IMR-90 (cell line): Measurements from ENCODE around the gene RAPGEF1. TPM values are rescaled to one million over a fixed set of nuclear protein-coding genes. Genes with fewer than 3 reads are reported as not detected.

Experiments
- ATAC-seq: fragments of 200-7000 bp; cut with Tn5 transposase; 2 replicates; pipeline ENCODE4 v1.9.1; 2020; ENCODE audit warnings: low read depth, mild to moderate bottlenecking, moderate library complexity
- BruUV-seq: library from RNA; stranded (reverse); fragments of 400-500 nt; replicated peaks from 2 replicates; lab custom pipeline; 2021; lab: Mats Ljungman, UMichigan
- CTCF ChIA-PET: fragments of 300-600 bp; formaldehyde crosslinking; extraction: SDS; loops from one replicate; lab custom pipeline; 2021; ENCODE audit warnings: antibody characterized with exemption; lab: Yijun Ruan, JAX
- POLR2A ChIA-PET: fragments of 300-600 bp; sonication (Branson Sonifier 250); formaldehyde crosslinking; loops from one replicate; lab custom pipeline; 2022; ENCODE audit warnings: antibody characterized with exemption; ENCODE audit not compliant: unreplicated experiment; lab: Charles Lee
- DNase-seq: peaks from one replicate; pipeline ENCODE4 v3.0.0; 2013
- H2AFZ ChIP-seq: replicated peaks from 2 replicates; pipeline ENCODE3; 2013; ENCODE audit warnings: low read length, mild to moderate bottlenecking; ENCODE audit not compliant: poor library complexity
- H2AK5ac ChIP-seq: 2 replicates; pipeline ENCODE4 v1.6.1; 2013; ENCODE audit warnings: low read depth, low read length, inconsistent platforms
- H2AK9ac ChIP-seq: replicated peaks from 2 replicates; pipeline ENCODE3; 2013; ENCODE audit warnings: mild to moderate bottlenecking, low read depth, low read length, moderate library complexity; ENCODE audit not compliant: poor library complexity
- H2BK120ac ChIP-seq: 2 replicates; pipeline ENCODE4 v1.6.1; 2013; ENCODE audit warnings: low read depth, low read length, inconsistent platforms
- H2BK15ac ChIP-seq: 3 replicates; pipeline ENCODE4 v1.6.1; 2013; ENCODE audit warnings: low read depth, low read length, inconsistent platforms
- H2BK20ac ChIP-seq: 2 replicates; pipeline ENCODE4 v1.6.1; 2013; ENCODE audit warnings: low read depth, mild to moderate bottlenecking, inconsistent platforms, low read length, moderate library complexity
- H2BK5ac ChIP-seq: 2 replicates; pipeline ENCODE4 v1.6.1; 2013; ENCODE audit warnings: mild to moderate bottlenecking, low read depth, low read length, inconsistent platforms; ENCODE audit not compliant: poor library complexity, severe bottlenecking
- H3K14ac ChIP-seq: replicated peaks from 2 replicates; pipeline ENCODE4 v1.6.1; 2013; ENCODE audit warnings: low read depth, low read length, inconsistent platforms
- H3K18ac ChIP-seq: 2 replicates; pipeline ENCODE4 v1.6.1; 2013; ENCODE audit warnings: low read depth, low read length, control low read depth
- H3K23ac ChIP-seq: 2 replicates; pipeline ENCODE4 v1.6.1; 2013; ENCODE audit warnings: low read depth, low read length, inconsistent platforms
- H3K27ac ChIP-seq: 2 replicates; pipeline ENCODE4 v1.5.1; 2013; ENCODE audit warnings: mild to moderate bottlenecking, control low read depth, low read length; ENCODE audit not compliant: insufficient read depth
- H3K27me3 ChIP-seq: 2 replicates; pipeline ENCODE4 v1.6.1; 2013; ENCODE audit warnings: low read length; ENCODE audit not compliant: control insufficient read depth, insufficient read depth
- H3K36me3 ChIP-seq: 2 replicates; pipeline ENCODE4 v1.6.1; 2013; ENCODE audit warnings: low read length, mixed read lengths; ENCODE audit not compliant: control insufficient read depth, insufficient read depth
- H3K4ac ChIP-seq: 2 replicates; pipeline ENCODE4 v1.6.1; 2013; ENCODE audit warnings: low read depth, low read length, inconsistent platforms
- H3K4me1 ChIP-seq: 2 replicates; pipeline ENCODE4 v1.6.1; 2013; ENCODE audit warnings: low read length, mixed read lengths; ENCODE audit not compliant: control insufficient read depth, insufficient read depth
- H3K4me2 ChIP-seq: 2 replicates; pipeline ENCODE4 v1.6.1; 2013; ENCODE audit warnings: low read depth, mild to moderate bottlenecking, control low read depth, low read length, moderate library complexity
- H3K4me3 ChIP-seq: 2 replicates; pipeline ENCODE4 v1.5.1; 2013; ENCODE audit warnings: low read depth, mild to moderate bottlenecking, control low read depth, low read length, moderate library complexity; ENCODE audit not compliant: insufficient read depth
- H3K56ac ChIP-seq: 2 replicates; pipeline ENCODE4 v1.6.1; 2013; ENCODE audit warnings: low read length, inconsistent platforms; ENCODE audit not compliant: insufficient read depth; ENCODE audit errors: extremely low read depth
- H3K79me1 ChIP-seq, 2 experiments: 2 replicates each; pipeline ENCODE4 v1.6.1; 2013; ENCODE audit warnings: low read length in 2 of 2, inconsistent platforms in 1 of 2, low read depth in 1 of 2
- H3K9ac ChIP-seq: 2 replicates; pipeline ENCODE4 v1.6.1; 2013; ENCODE audit warnings: low read depth, low read length, control low read depth
- H3K9me1 ChIP-seq: 2 replicates; pipeline ENCODE4 v1.6.1; 2013; ENCODE audit warnings: low read length, inconsistent platforms; ENCODE audit not compliant: insufficient read depth
- H3K9me3 ChIP-seq: 2 replicates; pipeline ENCODE4 v1.6.1; 2013; ENCODE audit warnings: low read length; ENCODE audit not compliant: control insufficient read depth, insufficient read depth
- H4K20me1 ChIP-seq: 2 replicates; pipeline ENCODE4 v1.6.1; 2013; ENCODE audit warnings: low read length, inconsistent platforms; ENCODE audit not compliant: insufficient read depth
- H4K5ac ChIP-seq: 2 replicates; pipeline ENCODE4 v1.6.1; 2013; ENCODE audit warnings: mild to moderate bottlenecking, low read depth, low read length, control low read depth
- H4K8ac ChIP-seq, 2 experiments: 2 replicates each; pipeline ENCODE4 v1.6.1; 2013; ENCODE audit warnings: low read depth in 2 of 2, low read length in 2 of 2, control low read depth in 1 of 2, inconsistent platforms in 1 of 2
- H4K91ac ChIP-seq: 2 replicates; pipeline ENCODE4 v1.6.1; 2013; ENCODE audit warnings: low read depth, low read length, inconsistent platforms; ENCODE audit not compliant: insufficient read depth
- MAFK ChIP-seq: IDR thresholded peaks from 2 replicates; pipeline ENCODE4 v1.6.1; 2012; ENCODE audit warnings: low read depth, low read length, improper control_type of control experiment
- MXI1 ChIP-seq: IDR thresholded peaks from 2 replicates; pipeline ENCODE4 v1.6.1; 2012; ENCODE audit warnings: low read depth, mild to moderate bottlenecking, low read length, moderate library complexity, borderline replicate concordance
- WGBS, 2 experiments: methylation state at CpG; one replicate each; pipeline versions ENCODE4 v1.1.5 to v1.1.7; 2013; ENCODE audit warnings: missing lambda C conversion rate in 2 of 2; ENCODE audit not compliant: insufficient read length in 1 of 2; ENCODE audit errors: extremely low coverage in 2 of 2; 5-methylcytosine and 5-hydroxymethylcytosine counted together
- dilution Hi-C: fragments of 300-500 bp; cut with HindIII; formaldehyde crosslinking; loops from one replicate; pipeline ENCODE4 v1.14.3; 2018; ENCODE audit warnings: low sequenced_read_pairs; ENCODE audit not compliant: unreplicated experiment
- in situ Hi-C: fragments of 300-500 bp; cut with MboI; formaldehyde crosslinking; loops from 3 replicates; pipeline ENCODE4 v1.14.3; 2019; ENCODE audit warnings: low sequenced_read_pairs, inconsistent platforms, mixed read lengths
- intact Hi-C: fragments of 100-400 bp; cut with micrococcal nuclease; formaldehyde crosslinking; loops from 2 replicates; pipeline ENCODE4 v1.10.0; 2022
- polyA plus RNA-seq, 3 experiments: library from polyadenylated mRNA; depleted of rRNA; stranded (reverse); fragments of >200 nt; gene quantifications; 2 replicates each; pipeline ENCODE4 v1.2.3, GENCODE V29; 2012; ENCODE audit warnings: low replicate concordance in 1 of 3
- total RNA-seq: library from RNA; depleted of rRNA; stranded (reverse); fragments of >200 nt; gene quantifications from 2 replicates; pipeline ENCODE4 v1.2.3, GENCODE V29; 2012
- TF ChIP-seq, protein P1 (sequence below): conservative IDR thresholded peaks from 2 replicates; pipeline ENCODE4 v1.5.1; 2012; ENCODE audit warnings: mild to moderate bottlenecking, low read depth, low read length, improper control_type of control experiment

RAPGEF1 gene
- total and polyA plus RNA-seq, 2 of the 4 experiments (the other 2 are of a cell fraction): 13.1 to 22.3 TPM

- peaks cover 25% of the 10 kb centered on the region for H3K9me1 ChIP-seq
- no peaks in the 10 kb centered on the region for H3K36me3 ChIP-seq
- peak overlapping the region; percentile 86; the same call in 1 of the 3 replicates for H2BK15ac ChIP-seq
- intact Hi-C loops (loop anchor here (2.0 to 5.0 kb wide), 2 partner anchors 53 to 71 kb away; no protein-coding TSS in a partner anchor), in situ Hi-C loops (no loop called here), dilution Hi-C loops (no loop called here)
- H4K20me1 ChIP-seq: peaks cover 36% of the 10 kb centered on the region
- H3K4me1 ChIP-seq: peaks cover 28% of the 10 kb centered on the region
- H3K4me3 ChIP-seq: no peak overlapping the region
- peak overlapping the region; percentile 43 for H3K18ac ChIP-seq
- no peak overlapping the region; the same call in 1 of the 2 replicates for H3K56ac ChIP-seq
- H3K14ac ChIP-seq: peak overlapping the region; percentile 74
- no peak overlapping the region for H2AFZ ChIP-seq
- no peaks in the 10 kb centered on the region for H3K9me3 ChIP-seq
- peak overlapping the region; percentile 83 for H2BK120ac ChIP-seq
- H3K4ac ChIP-seq: peak overlapping the region; percentile 86
- H3K23ac ChIP-seq: peak overlapping the region; percentile 62; the same call in 1 of the 2 replicates
- H2BK5ac ChIP-seq: peak overlapping the region; percentile 4
- H3K27ac ChIP-seq: peak overlapping the region; percentile 77
- peak overlapping the region; percentile 43 for H4K5ac ChIP-seq
- no peaks in the 10 kb centered on the region for H3K27me3 ChIP-seq
- ATAC-seq (no peak), DNase-seq (no peak)
- ChIA-PET CTCF (interaction anchor here (0.8 to 1.0 kb wide), 3 partner anchors 11 to 88 kb away, joined by 3 to 4 read pairs (median 4); no protein-coding TSS in a partner anchor), POLR2A (no interaction called here)
- H4K91ac ChIP-seq: peak overlapping the region; percentile 88
- peak overlapping the region; percentile 91 for H2AK5ac ChIP-seq
- 100% methylated on average over 3 of the region's 12 CpGs; no CpG with 5 or more reads in 1 of the 2 experiments for WGBS, 2 experiments
- peak overlapping the region in 1 of 2 experiments; percentile 22; a peak in 1 of 4 replicates for H4K8ac ChIP-seq
- peak overlapping the region; percentile 85 for H2BK20ac ChIP-seq
- no TSS peak for BruUV-seq
- peaks cover 26 to 55% of the 10 kb centered on the region in 2 experiments for H3K79me1 ChIP-seq
- H3K9ac ChIP-seq: no peak overlapping the region
- TF ChIP-seq MAFK: no peak
- no peak for TF ChIP-seq MXI1
- TF ChIP-seq, protein P1, sequence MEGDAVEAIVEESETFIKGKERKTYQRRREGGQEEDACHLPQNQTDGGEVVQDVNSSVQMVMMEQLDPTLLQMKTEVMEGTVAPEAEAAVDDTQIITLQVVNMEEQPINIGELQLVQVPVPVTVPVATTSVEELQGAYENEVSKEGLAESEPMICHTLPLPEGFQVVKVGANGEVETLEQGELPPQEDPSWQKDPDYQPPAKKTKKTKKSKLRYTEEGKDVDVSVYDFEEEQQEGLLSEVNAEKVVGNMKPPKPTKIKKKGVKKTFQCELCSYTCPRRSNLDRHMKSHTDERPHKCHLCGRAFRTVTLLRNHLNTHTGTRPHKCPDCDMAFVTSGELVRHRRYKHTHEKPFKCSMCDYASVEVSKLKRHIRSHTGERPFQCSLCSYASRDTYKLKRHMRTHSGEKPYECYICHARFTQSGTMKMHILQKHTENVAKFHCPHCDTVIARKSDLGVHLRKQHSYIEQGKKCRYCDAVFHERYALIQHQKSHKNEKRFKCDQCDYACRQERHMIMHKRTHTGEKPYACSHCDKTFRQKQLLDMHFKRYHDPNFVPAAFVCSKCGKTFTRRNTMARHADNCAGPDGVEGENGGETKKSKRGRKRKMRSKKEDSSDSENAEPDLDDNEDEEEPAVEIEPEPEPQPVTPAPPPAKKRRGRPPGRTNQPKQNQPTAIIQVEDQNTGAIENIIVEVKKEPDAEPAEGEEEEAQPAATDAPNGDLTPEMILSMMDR: no peak
- peak overlapping the region; percentile 59; the same call in 1 of the 2 replicates for H3K4me2 ChIP-seq
- H2AK9ac ChIP-seq: peak overlapping the region; percentile 75
Measured at GRCh38 chr9:131679261-131680020, 60.4 kb downstream of the RAPGEF1 start.
